ENCODE data around the gene ARMC9. TPM values are rescaled to one million over a fixed set of nuclear protein-coding genes. Genes with fewer than 3 reads are reported as not detected.

Gene ARMC9
- total and polyA plus RNA-seq, 2 donors, result 13.5 to 25.9 TPM

- no peak for DNase-seq (ENCODE audit: extremely low spot score)
- 87% methylated on average over 9 of the region's 9 CpGs for WGBS
- Histone ChIP-seq H3K4me1 (ENCODE audit: insufficient read depth) (no peaks in the 10 kb centered on the region), H3K36me3 (ENCODE audit: insufficient read depth) (no peaks in the 10 kb centered on the region), H3K4me3 (ENCODE audit: low read depth, low read length) (no peak overlapping the region), H3K27ac (ENCODE audit: low read depth) (no peak overlapping the region)
These were observed 164.2 kb downstream of the ARMC9 start for GRCh38 chr2:231362555-231363184.

DNA sequence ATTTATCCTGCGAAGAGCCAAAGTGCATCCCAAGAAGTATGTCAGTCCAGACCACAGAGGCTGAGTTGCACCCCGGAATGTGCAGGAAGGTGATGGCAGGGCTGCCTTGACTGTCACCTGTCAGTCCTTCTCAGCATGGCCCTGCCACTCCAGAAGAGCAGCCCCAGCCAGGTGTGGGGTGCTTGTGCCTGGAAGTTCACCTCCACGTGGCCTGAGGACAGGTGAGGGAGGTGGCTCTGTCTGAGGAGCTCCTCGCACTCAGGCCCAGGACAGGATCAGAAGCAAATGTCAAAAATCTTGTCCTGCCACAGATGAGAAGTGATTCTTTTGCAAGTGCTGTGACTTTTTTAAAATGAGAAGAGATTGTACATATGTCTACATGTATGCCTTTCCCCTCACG lies 165.6 kb downstream of the ARMC9 start:
- no peaks in the 10 kb centered on the region for H3K36me3 ChIP-seq (ENCODE audit: insufficient read depth)
- no peak overlapping the region for H3K27ac ChIP-seq (ENCODE audit: low read depth)
- no peaks in the 10 kb centered on the region for H3K4me1 ChIP-seq (ENCODE audit: insufficient read depth)
- no peak overlapping the region for H3K4me3 ChIP-seq (ENCODE audit: low read depth, low read length)
- WGBS, result 92% methylated on average over 5 of the region's 5 CpGs
- DNase-seq (ENCODE audit: extremely low spot score), result no peak

DNA sequence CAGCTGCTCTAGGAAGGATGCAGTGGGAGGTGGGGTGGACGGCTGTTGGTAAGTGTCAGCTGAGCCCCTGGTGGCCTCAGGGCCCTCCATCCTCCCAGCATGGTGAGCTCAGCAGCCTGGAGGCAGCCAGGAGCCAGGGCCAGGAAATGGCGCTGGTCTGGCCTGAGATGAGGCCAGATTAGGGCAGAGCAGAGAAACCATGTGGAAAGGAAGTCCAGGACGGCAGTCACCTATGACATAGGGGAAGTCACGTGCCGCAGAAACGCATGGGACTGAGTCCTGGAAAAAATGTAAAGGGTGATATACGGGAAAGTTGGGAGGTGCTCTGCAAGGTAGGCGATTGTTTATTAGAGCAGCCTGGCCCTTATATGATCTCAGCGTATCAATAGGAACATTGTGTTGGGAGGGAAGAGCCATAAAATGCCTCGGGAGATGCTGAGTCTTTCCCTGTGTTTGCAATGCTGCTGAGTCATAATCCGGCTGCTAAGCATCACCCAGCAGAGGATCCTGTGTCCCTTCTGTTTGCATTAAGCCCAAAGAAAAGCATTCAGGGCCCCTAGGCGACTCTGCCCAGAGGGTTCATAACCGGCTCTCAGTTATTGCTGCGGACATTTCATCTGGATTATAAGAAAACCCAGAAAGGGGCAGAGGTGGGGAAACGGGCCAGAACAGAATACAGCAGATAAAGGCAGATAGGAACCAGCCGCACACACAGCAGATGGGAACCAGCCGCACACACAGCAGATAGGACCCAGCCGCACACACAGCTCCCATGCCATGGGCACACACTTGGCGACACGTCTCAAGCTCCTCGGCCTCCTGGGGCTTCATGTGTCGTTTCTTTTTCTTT lies 166.8 kb downstream of the ARMC9 start:
- DNase-seq (ENCODE audit: extremely low spot score), result no peak
- 33% methylated on average over 22 of the region's 22 CpGs for WGBS
- no peaks in the 10 kb centered on the region for H3K4me1 ChIP-seq (ENCODE audit: insufficient read depth)
- no peak overlapping the region for H3K4me3 ChIP-seq (ENCODE audit: low read depth, low read length)
- H3K27ac ChIP-seq (ENCODE audit: low read depth), result no peak overlapping the region
- no peaks in the 10 kb centered on the region for H3K36me3 ChIP-seq (ENCODE audit: insufficient read depth)

DNA sequence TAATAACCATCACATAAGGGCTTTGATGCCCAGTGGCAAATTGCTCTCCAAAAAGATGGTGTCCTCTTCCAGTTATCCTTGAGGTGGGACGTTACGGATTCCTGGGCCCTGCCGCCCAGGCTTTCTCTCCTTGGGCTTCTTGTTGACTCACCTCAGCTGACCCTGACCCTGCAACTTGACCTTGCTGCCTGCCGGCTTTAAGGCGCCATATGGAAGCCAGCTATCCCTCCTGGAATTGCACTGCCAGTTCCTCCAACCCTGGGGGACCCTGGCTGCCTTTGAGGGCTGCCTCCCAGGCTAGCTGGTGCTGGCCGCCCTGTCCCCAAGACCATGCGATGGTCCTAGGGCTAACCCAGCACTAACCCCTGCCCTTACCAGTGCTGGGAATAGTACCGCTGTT lies 168.7 kb downstream of the ARMC9 start:
- H3K27ac ChIP-seq (ENCODE audit: low read depth), result no peak overlapping the region
- DNase-seq (ENCODE audit: extremely low spot score), result no peak
- H3K4me3 ChIP-seq (ENCODE audit: low read depth, low read length), result no peak overlapping the region
- WGBS, result 96% methylated on average over 8 of the region's 8 CpGs
- H3K4me1 ChIP-seq (ENCODE audit: insufficient read depth), result no peaks in the 10 kb centered on the region
- H3K36me3 ChIP-seq (ENCODE audit: insufficient read depth), result no peaks in the 10 kb centered on the region

DNA sequence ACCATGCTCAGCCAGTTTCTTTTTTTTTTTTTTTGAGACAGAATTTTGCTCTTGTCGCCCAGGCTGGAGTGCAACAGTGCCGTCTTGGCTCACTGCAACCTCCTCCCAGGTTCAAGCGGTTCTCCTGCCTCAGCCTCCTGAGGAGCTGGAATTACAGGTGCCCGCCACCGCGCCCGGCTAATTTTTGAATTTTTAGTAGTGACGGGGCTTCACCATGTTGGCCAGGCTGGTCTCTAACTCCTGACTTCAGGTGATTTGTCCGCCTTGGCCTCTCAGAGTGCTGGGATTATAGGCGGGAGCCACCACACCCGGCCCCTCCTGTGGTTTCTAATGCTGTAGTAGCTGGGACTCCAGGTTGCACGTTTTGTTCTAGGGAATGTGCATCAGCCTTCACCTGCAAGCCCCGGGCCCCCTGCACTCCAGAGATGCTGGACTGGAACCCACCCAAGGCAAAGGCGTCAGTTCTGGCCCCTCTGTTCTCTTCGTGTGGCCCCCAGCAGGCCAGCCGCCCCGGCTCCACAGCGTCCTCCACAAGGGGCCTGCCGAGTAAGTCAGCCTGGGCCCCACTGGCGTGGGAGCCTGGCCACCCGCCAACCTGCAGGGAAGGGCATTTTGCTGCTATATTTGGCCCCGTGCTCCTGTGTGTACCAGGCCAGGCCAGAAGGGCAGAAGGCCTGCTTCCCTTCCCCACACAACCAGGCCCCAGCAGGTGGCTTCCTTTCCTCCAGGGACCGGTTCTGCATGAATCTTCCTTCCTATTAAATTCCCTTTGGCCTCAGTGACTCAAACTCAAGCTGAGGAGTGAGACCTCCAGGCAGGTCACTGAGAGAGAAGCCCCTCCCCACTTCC lies 171.4 kb downstream of the ARMC9 start:
- H3K4me1 ChIP-seq (ENCODE audit: insufficient read depth), result no peaks in the 10 kb centered on the region
- 81% methylated on average over 23 of the region's 23 CpGs for WGBS
- DNase-seq (ENCODE audit: extremely low spot score), result no peak
- no peak overlapping the region for H3K27ac ChIP-seq (ENCODE audit: low read depth)
- no peak overlapping the region for H3K4me3 ChIP-seq (ENCODE audit: low read depth, low read length)
- no peaks in the 10 kb centered on the region for H3K36me3 ChIP-seq (ENCODE audit: insufficient read depth)

DNA sequence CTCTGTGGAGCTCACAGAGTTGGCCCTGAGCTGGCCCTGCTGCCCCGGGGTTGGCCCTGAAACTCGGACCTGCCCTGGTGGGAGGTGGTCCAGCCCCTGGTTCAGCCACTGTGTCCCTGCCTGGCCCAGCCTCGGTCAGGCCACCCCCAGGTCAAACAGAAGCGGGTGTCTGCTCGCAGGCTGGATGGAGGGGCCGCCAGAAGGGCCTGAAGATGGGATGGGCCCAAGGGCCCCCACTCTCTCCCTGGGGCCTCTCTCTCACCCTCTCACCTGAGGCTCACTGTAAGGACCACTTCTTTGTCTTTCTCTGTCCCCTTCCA lies 172.0 kb downstream of the ARMC9 start:
- Histone ChIP-seq H3K36me3 (ENCODE audit: insufficient read depth) (no peaks in the 10 kb centered on the region), H3K27ac (ENCODE audit: low read depth) (no peak overlapping the region), H3K4me1 (ENCODE audit: insufficient read depth) (no peaks in the 10 kb centered on the region), H3K4me3 (ENCODE audit: low read depth, low read length) (no peak overlapping the region)
- whole genome bisulfite sequencing, result 82% methylated on average over 6 of the region's 6 CpGs
- DNase-seq (ENCODE audit: extremely low spot score), result no peak

DNA sequence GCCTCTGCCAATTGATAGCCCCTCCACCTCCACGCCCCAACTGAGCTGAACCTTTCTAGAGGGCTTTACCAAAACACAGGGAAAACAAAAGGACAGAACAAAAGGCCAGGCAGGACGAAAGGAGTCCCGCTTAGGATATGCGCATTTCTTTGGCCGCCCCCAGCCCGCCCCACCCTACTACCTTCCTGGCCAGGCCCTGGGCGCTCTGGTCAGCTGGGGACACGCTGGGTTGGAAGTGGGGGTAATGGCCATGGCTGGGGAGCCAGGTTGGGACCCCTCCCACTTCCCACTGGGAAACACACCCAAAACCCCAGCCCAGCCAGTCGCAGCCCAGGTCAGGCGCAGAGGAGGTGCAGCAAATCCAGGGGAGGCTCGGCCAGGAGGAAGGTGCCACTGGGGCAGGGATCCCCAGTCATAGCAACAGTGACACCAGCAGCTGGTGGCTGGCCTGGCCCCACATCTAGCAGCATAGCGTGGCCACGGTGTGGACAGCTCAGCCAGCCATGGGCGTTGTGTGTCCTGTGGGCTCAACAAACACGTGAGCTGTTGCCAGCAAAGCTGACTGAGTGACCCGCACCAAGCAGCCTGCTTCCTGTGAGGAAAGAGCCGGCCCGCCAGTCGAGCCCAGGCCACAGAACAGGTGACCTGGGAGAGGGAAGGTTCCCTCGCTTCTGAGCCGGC lies 172.5 kb downstream of the ARMC9 start:
- no peak for DNase-seq (ENCODE audit: extremely low spot score)

DNA sequence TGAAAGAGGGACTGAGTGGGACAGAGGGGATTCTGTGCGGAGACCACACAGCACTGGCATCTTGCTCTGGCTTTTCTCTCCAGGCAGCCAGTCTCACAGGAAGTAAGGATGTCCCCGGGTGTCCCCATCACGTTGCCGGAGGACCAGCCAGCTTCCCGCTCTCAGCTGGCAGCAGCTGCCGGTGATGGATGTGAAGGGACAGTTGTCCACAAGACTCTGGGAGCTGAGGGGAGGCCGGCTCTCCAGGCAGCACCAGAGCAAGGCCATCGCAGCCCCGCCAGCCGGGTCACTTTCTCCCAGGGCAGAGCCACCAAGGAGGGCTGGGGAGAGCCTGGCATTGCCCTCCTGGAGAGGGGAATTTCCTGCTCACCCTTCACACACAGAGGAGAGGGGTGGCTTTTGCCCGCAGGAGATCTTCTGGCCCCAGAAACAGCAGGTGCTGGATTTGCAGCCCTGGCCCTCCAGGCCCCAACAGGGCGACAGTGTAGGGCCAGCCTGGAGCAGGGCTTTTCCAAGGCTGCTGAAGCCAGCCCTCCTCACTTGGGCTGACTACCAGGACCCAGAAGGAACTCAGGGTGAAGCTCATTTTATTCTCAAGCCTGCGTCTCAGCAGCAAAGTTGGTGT lies 173.1 kb downstream of the ARMC9 start:
- 86% methylated on average over 13 of the region's 13 CpGs for WGBS

More for the DNA sequence above, 172.5 kb downstream of the ARMC9 start:
- Histone ChIP-seq H3K4me3 (ENCODE audit: low read depth, low read length) (no peak overlapping the region), H3K36me3 (ENCODE audit: insufficient read depth) (no peaks in the 10 kb centered on the region), H3K4me1 (ENCODE audit: insufficient read depth) (no peaks in the 10 kb centered on the region), H3K27ac (ENCODE audit: low read depth) (no peak overlapping the region)
- 89% methylated on average over 21 of the region's 21 CpGs for WGBS

GRCh38 chr2:231372326-231372725 lies 173.9 kb downstream of the ARMC9 start:
- Histone ChIP-seq H3K36me3 (ENCODE audit: insufficient read depth) (no peaks in the 10 kb centered on the region), H3K27ac (ENCODE audit: low read depth) (no peak overlapping the region), H3K4me3 (ENCODE audit: low read depth, low read length) (no peak overlapping the region), H3K4me1 (ENCODE audit: insufficient read depth) (no peaks in the 10 kb centered on the region)
- DNase-seq (ENCODE audit: extremely low spot score), result no peak
- 82% methylated on average over 7 of the region's 7 CpGs for WGBS

More for the DNA sequence above, 173.1 kb downstream of the ARMC9 start:
- Histone ChIP-seq H3K4me1 (ENCODE audit: insufficient read depth) (no peaks in the 10 kb centered on the region), H3K4me3 (ENCODE audit: low read depth, low read length) (no peak overlapping the region), H3K36me3 (ENCODE audit: insufficient read depth) (no peaks in the 10 kb centered on the region), H3K27ac (ENCODE audit: low read depth) (no peak overlapping the region)
- DNase-seq (ENCODE audit: extremely low spot score), result no peak

GRCh38 chr2:231373184-231373583 lies 174.8 kb downstream of the ARMC9 start:
- H3K27ac ChIP-seq (ENCODE audit: low read depth), result no peak overlapping the region
- no peak for DNase-seq (ENCODE audit: extremely low spot score)
- 90% methylated on average over 8 of the region's 8 CpGs for WGBS
- H3K4me1 ChIP-seq (ENCODE audit: insufficient read depth), result no peaks in the 10 kb centered on the region
- no peaks in the 10 kb centered on the region for H3K36me3 ChIP-seq (ENCODE audit: insufficient read depth)
- H3K4me3 ChIP-seq (ENCODE audit: low read depth, low read length), result no peak overlapping the region

DNA sequence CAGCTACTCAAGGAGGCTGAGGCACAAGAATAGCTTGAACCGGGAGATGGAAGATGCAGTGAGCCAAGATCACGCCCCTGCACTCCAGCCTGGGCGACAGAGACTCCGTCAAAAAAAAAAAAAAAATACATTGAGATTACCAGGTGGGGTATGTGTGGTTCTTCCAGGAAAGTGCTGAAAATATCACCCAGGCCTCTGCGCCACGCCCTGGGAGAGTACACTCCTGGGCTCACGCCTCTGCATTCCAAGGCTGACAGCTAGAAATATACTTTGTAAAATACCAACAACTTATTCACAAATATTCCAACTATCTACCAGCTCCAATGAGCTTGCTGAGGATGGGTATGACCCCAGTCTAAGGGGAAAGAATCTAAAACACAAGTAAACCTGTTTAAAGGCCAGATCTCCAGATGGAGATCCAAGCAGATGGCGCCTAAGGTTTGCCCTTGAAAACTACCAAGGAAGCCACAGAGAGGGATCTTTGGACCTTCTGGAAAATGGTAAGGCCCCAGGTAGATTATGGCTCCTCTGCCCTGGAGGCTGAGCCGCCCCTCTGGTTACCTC lies 175.4 kb downstream of the ARMC9 start:
- 93% methylated on average over 9 of the region's 9 CpGs for WGBS
- H3K36me3 ChIP-seq (ENCODE audit: insufficient read depth), result no peaks in the 10 kb centered on the region
- no peaks in the 10 kb centered on the region for H3K4me1 ChIP-seq (ENCODE audit: insufficient read depth)
- DNase-seq (ENCODE audit: extremely low spot score), result no peak
- no peak overlapping the region for H3K4me3 ChIP-seq (ENCODE audit: low read depth, low read length)
- no peak overlapping the region for H3K27ac ChIP-seq (ENCODE audit: low read depth)

DNA sequence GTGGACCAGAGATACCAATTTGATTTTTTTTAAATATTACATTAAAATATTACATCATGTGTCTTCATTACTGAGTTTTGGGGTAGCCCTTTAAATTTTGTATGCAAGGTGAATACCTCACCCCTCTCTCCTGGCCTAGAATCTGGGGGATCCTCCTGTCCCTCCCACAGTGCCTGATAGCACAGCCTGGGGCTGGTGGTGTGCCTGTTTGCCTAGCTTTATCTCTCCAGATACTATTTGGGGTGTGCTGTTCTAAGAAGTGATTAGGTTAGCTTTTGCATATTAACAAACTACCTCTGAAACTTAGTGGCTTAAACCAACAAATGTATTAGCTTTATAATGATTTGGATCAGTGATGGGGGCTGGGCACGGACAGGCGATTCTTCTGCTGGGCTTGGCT lies 176.3 kb downstream of the ARMC9 start:
- Histone ChIP-seq H3K4me3 (ENCODE audit: low read depth, low read length) (no peak overlapping the region), H3K36me3 (ENCODE audit: insufficient read depth) (no peaks in the 10 kb centered on the region), H3K4me1 (ENCODE audit: insufficient read depth) (no peaks in the 10 kb centered on the region), H3K27ac (ENCODE audit: low read depth) (no peak overlapping the region)
- 91% methylated on average over 2 of the region's 2 CpGs for WGBS
- no peak for DNase-seq (ENCODE audit: extremely low spot score)

Measured in urinary bladder (tissue), 4 donors.